Occipital lobe (tissue), 2 donors: ENCODE data around the gene CD82. TPM values are rescaled to one million over a fixed set of nuclear protein-coding genes. Genes with fewer than 3 reads are reported as not detected.
"Not testable (repeated sequence)": the region's sequence is repeated elsewhere in the genome, so short reads cannot be mapped to it uniquely, and the experiment has no call there.

Source experiments
- DNase-seq: peaks from one replicate; lab custom pipeline; 2025; lab: John Stamatoyannopoulos, UW
- total RNA-seq: library from RNA; depleted of rRNA; stranded (reverse); fragments of >200 nt; gene quantifications from one replicate; pipeline ENCODE4 v1.2.3, GENCODE V29; 2014

Gene CD82
- total RNA-seq, 1 donor from 2014 or later: 8.3 TPM

DNA sequence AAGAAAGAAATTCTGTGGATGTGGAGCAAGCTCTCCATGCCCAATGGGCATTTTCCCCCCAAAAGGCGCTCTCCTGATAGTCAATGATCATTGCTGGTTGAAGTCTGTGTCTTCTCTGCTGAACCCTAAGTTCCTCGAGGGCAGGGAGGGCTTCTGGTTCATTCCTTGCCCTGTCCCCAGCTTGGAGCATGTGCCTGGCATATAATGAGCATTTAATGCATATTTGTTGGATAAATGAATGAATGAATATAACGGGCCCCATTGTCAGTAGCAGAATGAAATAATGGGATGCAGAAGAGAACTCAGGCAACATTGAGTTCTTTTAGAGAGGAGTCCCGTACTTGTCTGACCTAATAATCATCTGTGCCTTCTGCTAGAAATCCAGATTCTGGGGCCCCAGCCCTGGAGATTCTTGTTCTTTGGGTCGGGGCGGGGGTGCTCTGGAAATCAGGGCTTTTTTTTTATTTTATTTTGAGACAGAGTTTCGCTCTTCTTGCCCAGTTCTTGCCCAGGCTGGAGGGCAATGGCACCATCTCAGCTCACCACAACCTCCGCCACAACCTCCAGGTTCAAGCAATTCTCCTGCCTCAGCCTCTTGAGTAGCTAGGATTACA is 64.4 kb downstream of the CD82 start:
- no peak for DNase-seq

DNA sequence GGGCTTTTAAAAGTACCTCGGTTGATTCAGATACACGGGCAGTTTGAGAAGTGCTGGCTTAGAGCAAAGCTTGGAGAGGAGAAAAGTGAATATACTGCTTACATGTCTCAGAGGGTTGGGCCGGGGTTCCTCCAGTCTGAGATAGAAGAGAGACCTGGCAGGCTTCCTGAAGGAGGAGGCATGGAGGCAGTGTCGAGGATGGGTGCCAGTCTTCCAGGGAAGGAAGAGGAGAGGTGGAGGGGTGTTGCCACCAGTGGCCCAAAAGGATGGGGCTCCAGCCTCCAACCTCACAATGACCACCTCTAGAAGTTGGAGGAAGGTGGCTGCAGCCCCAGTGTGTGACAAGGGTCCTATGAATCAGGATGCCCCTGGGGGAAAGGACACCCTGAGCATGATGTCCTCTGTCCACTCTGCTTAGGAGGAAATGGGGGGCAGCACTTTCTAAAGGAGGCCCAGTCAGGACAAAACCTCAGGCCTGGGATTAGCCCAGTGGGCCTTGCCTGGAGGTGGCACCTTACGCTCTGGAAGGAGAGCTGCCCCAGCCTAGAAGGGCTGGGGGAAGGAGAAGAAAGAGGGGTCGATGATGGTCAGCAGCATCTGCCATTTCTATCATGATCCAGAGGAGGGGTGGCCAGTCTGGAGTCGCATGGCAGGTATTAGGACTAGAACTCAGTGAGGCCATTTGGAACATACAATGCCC is 65.2 kb downstream of the CD82 start:
- DNase-seq: no peak

DNA sequence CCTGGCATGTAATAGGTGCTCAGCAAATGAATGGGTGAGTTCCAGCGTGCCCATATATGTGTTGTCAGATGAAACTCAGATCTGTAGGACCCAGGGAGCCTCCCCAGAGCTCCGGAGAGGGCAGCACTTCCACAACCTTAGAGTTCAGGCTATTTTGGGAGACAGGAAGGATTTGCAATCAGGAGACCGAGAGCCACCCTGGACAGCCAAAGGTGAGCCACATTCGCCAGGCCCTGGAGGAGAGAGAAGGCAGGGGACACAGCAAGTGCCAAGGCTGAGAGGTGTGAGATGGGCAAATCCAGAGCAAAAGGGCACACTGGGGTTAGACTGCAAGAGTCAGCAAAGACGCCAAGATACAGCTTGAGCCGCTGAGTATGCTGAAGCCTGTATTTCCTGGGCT is 66.4 kb downstream of the CD82 start:
- DNase-seq: no peak

DNA sequence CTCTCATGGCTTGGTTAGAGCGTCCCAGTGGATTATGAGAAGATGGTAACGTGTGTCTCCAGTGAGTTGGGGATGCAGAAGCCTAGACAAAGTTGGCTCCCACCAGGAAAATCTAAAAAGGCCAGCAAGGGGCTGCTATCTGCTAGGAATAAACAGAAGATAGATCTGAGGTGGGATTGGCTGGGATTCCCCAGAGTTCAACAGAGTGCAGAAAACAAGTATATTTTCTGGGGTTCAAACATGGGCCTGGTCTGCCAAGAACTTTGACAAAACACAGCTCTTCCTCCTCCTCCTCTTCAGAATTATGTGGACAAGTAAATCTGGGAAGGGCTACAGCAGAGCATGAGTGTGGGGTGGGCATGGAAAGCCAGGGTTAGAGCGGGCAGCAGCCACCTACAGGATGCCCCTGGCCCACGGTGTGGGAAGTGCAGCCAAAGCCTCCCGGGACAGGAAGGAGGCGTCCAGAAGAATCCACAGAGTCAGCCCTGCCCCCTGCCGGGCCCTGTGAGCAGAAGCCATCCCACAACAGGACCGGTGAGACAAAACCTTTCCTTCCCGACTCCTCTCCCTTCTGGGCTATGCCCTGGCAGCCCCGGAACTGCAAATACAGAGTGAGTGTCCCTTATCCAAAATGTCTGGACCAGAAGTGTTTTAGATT is 67.1 kb downstream of the CD82 start:
- no peak for DNase-seq

DNA sequence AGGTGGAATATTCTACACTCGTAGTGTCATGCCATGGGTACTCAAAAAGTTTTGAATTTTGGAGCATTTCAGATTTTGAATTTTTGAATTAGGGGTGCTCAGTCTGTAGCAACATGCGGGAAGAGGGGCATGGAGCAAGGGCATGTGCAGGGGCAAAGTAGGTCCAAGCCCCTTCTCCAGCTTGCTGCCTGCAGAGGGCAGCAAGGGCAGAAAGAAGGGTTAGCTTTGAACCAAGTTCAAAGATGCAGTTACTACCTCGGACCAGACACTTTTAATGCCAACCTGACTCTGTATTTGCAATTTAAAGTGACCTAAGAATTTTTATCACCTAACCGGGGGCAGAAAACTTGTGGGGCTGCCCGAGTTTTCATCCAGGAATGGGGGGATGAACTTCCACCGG is 68.2 kb downstream of the CD82 start:
- no peak for DNase-seq

DNA sequence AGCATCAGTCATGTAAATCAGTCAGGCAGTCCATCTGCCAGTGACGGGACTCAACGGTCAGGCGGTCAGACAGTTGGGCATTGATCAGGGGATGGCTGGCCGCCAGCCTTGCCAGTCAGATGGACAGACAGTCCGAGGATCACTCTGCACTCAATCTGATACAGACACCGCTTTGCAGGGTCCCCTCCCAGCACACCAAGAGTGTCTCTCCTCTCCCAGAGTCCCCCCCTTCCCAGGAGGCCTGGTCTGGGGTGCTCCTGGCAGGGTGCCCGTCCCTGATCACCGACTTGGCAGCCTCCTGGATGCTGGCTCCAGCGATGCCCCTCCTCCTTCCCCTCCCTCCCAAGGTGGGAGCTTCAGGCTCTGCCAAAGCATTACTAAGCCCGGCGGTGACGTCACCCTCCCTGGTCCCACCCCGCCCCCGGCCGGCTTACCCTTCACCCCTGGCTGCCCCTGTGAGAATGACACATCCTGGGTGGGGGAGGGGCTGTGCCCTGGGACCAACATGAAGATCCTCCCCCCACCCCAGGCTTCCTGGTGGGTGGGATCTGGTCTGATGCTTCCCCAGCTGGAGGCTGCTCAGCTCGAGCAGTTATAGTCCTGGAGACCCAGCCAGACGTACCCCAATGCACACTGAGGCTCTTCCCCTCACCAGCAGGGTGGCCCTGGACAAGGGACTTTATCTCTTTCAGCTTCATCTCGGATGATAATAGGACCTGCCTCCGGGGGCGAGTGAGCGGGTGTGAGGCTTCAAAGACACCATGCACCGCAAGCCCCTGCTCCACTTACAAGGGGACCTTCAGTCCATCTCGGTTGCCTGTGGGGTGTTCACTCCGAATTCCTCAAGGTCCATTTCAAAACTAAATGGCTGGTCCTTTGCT is 69.2 kb downstream of the CD82 start:
- DNase-seq: peak; percentile 69

DNA sequence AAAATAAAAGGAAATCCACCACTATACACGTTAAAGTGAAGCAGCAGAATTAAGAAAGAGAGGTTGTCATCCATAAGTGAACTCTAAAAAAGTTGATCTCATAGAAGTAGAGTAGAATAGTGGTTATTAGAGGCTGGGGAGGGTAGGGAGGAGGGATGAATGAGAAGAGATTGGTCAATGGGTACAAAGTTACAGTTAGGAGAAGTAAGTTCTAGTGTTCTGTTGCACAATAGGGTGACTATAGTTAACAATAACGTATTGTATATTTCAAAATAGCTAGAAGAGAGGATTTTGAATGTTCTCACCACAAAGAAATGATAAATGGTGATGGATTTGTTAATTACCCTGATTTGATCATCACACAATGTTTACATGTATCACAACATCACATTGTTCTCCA is 72.0 kb downstream of the CD82 start:
- no peak for DNase-seq

DNA sequence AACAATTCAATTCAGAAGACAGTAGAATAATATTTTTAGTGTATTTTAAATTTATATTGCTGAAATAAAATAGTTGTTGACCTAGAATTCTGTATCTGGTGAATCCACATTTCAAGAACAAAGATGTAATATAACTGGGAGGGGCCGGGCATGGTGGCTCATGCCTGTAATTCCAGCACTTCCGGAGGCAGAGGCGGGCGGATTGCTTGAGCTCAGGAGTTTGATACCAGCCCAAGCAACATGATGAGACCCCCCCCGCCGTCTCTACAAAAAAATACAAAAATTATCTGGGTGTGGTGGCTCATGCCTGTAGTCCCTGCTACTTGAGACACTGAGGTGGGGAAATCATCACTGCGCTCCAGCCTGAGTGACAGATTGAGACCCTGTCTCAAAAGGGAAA is 72.6 kb downstream of the CD82 start:
- DNase-seq: no peak

DNA sequence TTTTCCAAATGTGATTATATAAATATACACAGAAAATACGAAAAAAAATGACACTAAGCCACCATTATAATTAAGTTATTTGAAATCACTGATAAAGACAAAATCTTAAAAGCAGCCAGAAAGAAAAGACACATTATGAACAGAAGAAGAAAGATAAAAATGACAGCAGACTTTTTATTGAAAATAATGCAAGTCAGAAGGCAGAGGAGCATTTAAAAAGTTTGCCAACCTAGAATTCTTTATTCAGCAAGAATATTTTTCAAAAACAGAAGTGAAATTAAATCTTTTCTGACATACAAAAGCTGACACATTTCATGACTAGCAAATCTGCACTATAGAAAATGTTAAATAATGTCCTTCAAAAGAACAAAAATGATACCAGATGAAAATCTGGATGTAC is 77.8 kb downstream of the CD82 start:
- DNase-seq: no peak

DNA sequence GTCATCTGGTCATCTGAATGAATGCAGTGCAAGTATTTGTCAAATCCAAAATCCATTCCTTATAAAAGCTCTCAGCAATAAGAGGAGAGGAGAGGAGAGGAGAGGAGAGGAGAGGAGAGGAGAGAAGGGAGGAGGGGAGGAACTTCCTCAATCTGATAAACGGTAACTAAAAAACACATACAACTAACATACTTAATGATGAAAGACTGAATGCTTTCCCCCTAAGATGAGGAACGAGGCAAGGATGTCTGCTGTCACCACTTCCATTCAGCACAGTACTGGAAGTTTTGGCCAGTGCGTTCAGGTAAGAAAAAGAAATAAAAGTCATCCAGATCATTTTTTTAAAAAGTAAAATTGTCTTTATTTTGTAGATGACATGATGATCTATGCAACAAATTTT is 80.4 kb downstream of the CD82 start:
- DNase-seq: no peak

DNA sequence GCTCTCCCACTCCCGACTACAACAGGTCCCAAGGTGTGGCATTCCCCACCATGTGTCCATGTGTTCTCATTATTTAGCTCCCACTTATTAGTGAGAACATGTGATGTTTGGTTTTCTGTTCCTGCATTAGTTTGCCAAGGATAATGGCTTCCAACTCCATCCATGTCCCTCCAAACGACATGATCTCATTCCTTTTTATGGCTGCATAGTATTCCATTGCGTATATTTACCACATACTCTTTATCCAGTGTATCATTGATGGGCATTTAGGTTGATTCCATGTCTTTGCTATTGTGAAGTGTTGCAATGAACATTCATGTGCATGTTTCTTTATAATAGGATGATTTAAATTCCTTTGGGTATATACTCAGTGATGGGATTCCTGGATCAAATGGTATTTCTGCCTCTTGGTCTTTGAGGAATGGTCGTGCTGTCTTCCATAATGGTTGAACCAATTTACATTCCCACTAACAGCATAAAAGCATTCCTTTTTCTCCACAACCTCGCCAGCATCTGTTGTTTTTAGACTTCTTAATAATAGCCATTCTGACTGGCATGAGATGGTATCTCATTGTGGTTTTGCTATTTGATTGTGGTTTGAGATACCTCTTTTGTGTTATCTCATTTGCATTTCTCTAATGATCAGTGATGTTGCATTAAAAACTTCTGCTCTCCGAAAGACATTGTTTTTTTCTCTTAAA is 81.9 kb downstream of the CD82 start:
- DNase-seq: not testable (repeated sequence)

DNA sequence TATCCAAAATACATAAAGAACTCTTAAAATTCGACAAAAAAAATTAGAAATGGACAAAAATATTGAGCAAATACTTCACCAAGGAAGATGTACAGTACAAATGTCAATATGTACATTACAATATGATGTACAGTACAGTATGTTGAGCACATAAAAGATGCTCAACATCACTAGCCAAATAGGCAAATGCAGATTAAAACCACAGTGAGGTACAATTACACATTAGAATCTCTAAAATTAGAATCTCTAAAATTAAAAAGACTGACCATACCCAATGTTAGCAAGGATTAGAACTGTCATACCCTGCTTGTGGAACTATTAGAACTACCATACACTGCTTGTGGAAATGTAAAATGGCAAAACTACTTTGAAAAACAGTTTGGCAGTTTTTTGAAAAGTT is 82.6 kb downstream of the CD82 start:
- no peak for DNase-seq

DNA sequence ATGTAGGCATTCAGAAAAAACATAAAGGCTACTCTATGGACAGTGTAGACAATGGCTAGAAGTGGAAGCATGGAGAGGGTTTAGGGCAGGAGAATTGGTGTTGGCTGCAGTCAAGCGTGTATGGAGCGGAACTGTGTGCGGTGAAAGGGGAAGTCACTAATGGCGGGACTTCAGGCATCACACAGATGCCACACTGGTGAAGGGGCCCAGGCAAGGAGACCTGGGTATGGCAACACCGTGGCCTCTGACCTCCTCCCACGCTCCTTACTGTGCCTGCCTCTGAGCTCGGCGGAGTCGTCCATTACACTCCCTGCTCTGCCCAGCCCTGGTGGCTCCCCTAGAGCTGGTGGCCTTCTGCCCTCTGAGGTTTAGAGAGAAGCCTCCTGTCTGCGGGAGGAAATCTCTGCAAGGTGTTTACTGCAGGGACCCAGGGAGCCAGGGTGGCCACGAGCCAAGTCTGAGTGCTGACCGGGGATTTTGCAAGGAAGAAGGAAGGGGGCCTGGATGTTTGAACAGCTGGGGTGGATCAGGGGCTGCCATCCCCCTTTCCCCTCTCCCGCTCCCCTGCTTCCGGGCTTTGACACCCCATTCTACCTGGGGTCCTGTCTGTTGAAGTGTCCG is 86.2 kb downstream of the CD82 start:
- DNase-seq: no peak

DNA sequence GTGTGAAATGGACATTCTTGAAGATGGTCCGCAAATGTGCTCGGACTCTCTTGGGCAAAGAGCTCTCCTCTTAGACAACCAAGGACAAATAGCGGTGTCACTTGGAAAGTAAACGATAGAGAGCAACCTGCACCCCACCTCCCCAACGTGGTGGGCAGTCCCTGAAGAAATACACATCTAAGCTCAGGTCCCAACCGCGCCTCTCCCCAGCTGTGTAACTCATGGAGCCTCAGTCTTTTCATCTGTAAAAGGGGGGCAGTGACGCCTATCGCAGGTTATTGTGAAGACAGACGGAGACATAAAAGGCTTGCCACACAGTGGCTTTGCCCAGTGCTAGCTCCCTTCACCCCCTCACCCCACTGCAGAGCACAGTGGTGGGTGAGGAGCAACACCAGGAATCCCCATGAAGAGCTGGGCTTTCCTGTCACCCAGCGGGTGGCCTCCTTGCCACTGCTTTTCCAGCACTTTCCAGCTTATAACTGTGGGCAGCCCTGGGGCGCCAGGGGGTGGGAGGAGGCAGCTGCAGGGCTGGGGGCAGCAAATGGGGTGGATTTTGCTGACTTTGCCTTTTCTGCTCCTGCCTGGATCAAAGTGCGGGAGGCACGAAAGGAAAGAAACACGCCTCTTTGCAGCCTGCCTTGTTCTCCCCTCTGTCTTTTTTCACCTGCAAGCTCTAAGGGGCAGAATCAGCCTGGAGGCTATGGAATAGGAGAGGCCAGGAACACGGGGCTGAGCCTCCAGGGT is 87.6 kb downstream of the CD82 start:
- DNase-seq: no peak

DNA sequence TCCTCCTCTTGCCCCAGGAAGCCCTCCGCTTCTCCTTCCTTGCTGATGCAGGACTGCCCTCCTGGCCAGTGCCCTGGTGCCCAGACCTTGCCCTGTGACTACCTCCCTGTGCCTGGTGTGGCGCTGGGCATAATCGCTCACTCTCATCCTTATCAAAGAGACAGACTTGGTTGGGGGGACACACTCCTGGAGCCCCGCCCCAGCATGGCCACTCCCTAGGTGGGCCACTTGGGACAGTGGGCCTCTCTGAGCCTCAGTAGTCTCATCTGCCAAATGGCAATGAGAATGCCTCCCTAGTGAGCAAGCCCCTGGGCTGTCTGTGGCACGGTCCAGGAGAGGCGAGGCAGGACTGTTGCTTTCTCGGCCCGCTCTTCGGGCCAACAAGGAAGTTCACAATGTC is 88.6 kb downstream of the CD82 start:
- no peak for DNase-seq

DNA sequence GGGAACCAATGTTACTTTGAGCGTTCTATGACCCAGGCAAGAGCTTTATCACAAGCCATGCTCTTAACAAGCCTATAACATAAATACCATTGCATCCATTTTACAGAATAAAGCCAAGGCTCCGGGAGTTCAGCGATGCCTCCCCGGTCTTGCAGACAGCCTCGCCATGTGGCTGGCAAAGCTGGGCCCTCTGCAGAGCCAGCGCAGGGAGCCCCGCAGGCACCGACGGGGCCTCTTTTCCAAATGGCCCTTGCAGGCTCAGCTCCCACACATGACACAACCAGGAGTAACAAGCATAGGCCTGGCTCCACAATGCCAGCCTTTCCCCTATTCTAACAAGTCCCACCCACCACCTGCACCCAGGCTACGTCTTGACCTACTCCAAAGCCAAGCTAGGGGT is 89.1 kb downstream of the CD82 start:
- no peak for DNase-seq

DNA sequence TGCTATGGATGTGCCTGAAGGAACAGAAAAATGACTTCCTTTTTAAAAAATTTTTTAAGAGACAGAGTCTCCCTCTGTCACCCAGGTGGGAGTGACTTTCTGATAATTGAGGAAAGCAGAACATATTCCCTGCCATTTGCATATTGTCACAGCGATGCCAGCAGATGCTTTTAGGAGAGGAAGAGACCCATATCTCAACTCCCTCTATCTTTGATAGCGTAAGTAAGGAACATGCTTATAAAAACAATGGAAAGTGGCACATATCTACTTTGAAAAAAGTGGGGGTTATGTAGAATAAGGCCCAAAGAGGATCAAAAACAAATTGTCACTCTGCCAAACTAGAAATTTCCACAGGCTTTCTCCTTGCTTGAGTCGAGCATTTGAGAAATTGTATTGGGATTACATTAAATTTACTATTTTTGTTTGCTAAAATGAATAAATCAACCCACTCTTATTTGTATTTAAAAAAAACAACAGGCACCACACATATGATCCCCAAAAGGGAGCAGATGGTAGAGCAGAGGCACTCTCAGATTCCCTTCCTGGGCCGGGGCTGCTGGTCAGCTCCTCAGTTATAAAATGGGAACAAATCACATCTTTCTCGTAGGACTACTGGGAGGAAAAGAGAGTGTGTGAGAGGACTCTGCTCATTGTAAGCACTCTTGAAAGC is 92.5 kb downstream of the CD82 start:
- DNase-seq: no peak

DNA sequence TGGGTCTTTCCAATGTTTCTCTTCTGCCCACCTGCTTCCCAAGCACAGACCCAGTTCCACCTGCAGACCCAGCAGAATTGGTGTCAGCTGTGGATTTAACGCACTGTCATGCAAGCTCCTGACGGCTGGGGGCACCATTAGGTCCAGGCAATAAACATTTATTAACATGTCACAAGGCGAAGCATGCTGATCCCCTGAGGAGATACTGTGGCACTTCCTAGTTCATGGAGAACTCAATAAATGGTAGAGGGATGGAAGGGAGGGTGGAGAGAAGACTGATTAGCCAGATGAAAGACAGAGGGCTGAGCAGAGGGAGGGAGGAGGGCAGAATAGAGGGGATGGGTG is 93.0 kb downstream of the CD82 start:
- DNase-seq: no peak

DNA sequence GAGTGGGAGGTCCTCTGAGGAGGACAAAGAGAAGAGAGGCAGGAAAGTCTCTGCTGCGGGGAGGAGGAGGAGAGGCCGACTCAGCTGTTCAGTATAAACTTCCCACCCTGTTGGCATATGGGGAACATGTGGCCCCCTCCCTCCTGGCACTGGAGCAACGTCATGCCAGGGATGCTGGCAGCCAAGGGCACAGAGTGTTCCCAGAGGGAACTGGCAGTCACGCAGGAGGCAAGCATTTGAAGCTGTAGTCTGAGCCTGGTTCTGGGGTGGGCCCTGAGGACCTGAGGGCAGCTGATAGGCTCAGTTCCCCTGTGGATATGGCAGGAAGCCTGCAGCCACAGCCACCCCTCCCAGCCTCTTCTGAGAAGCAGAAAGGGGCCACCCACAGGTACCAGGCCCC is 94.2 kb downstream of the CD82 start:
- DNase-seq: no peak

DNA sequence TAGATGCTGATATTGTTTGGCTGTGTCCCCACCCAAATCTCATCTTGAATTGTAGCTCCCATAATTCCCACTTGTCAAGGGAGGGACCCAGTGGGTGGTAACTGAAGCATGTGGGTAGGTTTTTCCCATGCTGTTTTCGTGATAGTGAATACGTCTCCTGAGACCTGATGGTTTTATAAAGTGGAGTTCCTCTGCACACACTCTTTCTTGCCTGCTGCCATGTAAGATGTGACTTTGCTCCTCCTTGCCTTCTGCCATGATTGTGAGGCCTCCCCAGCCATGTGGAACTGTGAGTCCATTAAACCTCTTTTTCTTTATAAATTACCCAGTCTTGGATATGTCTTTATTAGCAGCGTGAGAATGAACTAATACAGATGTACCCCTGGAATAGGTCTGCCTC is 95.1 kb downstream of the CD82 start:
- not testable (repeated sequence) for DNase-seq
